Suprapubic skin (tissue), 4 donors: Measurements from ENCODE around the gene KRT31.

Experiments used
- POLR2A ChIP-seq, 2 donors: fragments of 450-650 bp; IDR thresholded peaks; one replicate each; pipeline ENCODE4 v1.6.1; 2017; ENCODE audit warnings: antibody characterized with exemption in 2 of 2, mild to moderate bottlenecking in 2 of 2, moderate library complexity in 2 of 2
- POLR2AphosphoS5 ChIP-seq, 3 donors: sonication (generic); formaldehyde crosslinking; IDR thresholded peaks; one replicate each; pipeline ENCODE4 v1.6.1; 2017; ENCODE audit warnings: antibody characterized with exemption in 3 of 3
- TF ChIP-seq, protein P1 (sequence below), 2 donors: fragments of 200-600 bp in 1 of 2; fragments of 450-650 bp in 1 of 2; sonication (generic) in 1 of 2; IDR thresholded peaks; one replicate each; pipeline ENCODE4 v1.5.1; 2016 to 2019; ENCODE audit warnings: antibody characterized with exemption in 2 of 2, mild to moderate bottlenecking in 1 of 2, moderate library complexity in 1 of 2

- TF ChIP-seq POLR2AphosphoS5 (IDR thresholded peaks at IDR 0.05) (no peak), POLR2A (IDR thresholded peaks at IDR 0.05) (no peak)
- TF ChIP-seq, protein P1, sequence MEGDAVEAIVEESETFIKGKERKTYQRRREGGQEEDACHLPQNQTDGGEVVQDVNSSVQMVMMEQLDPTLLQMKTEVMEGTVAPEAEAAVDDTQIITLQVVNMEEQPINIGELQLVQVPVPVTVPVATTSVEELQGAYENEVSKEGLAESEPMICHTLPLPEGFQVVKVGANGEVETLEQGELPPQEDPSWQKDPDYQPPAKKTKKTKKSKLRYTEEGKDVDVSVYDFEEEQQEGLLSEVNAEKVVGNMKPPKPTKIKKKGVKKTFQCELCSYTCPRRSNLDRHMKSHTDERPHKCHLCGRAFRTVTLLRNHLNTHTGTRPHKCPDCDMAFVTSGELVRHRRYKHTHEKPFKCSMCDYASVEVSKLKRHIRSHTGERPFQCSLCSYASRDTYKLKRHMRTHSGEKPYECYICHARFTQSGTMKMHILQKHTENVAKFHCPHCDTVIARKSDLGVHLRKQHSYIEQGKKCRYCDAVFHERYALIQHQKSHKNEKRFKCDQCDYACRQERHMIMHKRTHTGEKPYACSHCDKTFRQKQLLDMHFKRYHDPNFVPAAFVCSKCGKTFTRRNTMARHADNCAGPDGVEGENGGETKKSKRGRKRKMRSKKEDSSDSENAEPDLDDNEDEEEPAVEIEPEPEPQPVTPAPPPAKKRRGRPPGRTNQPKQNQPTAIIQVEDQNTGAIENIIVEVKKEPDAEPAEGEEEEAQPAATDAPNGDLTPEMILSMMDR (IDR thresholded peaks at IDR 0.05), result no peak
Observed at GRCh38 chr17:41363881-41364280, 33.5 kb downstream of the KRT31 start.
